Pons (tissue), 1 donor: Measurements from ENCODE around the gene ADAMTSL1.

Experiments used
- DNase-seq: peaks from one replicate; pipeline ENCODE4 v3.0.0-alpha.2; 2016; ENCODE audit warnings: low spot score

The ADAMTSL1 gene

GRCh38 chr9:18665947-18666346 lies 192.0 kb downstream of the ADAMTSL1 start:
- no peak for DNase-seq

- no peak for DNase-seq
These were observed 192.4 kb downstream of the ADAMTSL1 start for GRCh38 chr9:18666348-18666747.

GRCh38 chr9:18666986-18667772 lies 193.2 kb downstream of the ADAMTSL1 start:
- DNase-seq = no peak

GRCh38 chr9:18668944-18669343 lies 195.0 kb downstream of the ADAMTSL1 start:
- DNase-seq = no peak

GRCh38 chr9:18672706-18673105 lies 198.8 kb downstream of the ADAMTSL1 start:
- no peak for DNase-seq

- no peak for DNase-seq
These were observed 199.2 kb downstream of the ADAMTSL1 start for GRCh38 chr9:18673179-18673578.

- no peak for DNase-seq
These were observed 201.4 kb downstream of the ADAMTSL1 start for GRCh38 chr9:18675332-18675731.

GRCh38 chr9:18675973-18676372 lies 202.0 kb downstream of the ADAMTSL1 start:
- DNase-seq = no peak

- DNase-seq = no peak
These were observed 202.6 kb downstream of the ADAMTSL1 start for GRCh38 chr9:18676525-18676924.

GRCh38 chr9:18678821-18679590 lies 205.1 kb downstream of the ADAMTSL1 start:
- no peak for DNase-seq

GRCh38 chr9:18682907-18683306 lies 209.0 kb downstream of the ADAMTSL1 start:
- DNase-seq = no peak

- DNase-seq = no peak
These were observed 209.4 kb downstream of the ADAMTSL1 start for GRCh38 chr9:18683312-18683711.

- no peak for DNase-seq
These were observed 209.9 kb downstream of the ADAMTSL1 start for GRCh38 chr9:18683851-18684250.

- no peak for DNase-seq
These were observed 210.8 kb downstream of the ADAMTSL1 start for GRCh38 chr9:18684593-18685317.

GRCh38 chr9:18688581-18689565 lies 214.9 kb downstream of the ADAMTSL1 start:
- no peak for DNase-seq

GRCh38 chr9:18689921-18690320 lies 216.0 kb downstream of the ADAMTSL1 start:
- no peak for DNase-seq

GRCh38 chr9:18692268-18692667 lies 218.3 kb downstream of the ADAMTSL1 start:
- no peak for DNase-seq

- no peak for DNase-seq
These were observed 219.0 kb downstream of the ADAMTSL1 start for GRCh38 chr9:18692962-18693361.

- no peak for DNase-seq
These were observed 221.2 kb downstream of the ADAMTSL1 start for GRCh38 chr9:18694959-18695668.

GRCh38 chr9:18698992-18699391 lies 225.0 kb downstream of the ADAMTSL1 start:
- peak; percentile 22 for DNase-seq

GRCh38 chr9:18699764-18700163 lies 225.8 kb downstream of the ADAMTSL1 start:
- DNase-seq = no peak
